Stimulated activated CD8-positive, alpha-beta memory T cell treated with anti-CD3 and anti-CD28 coated beads, Interleukin-7, amount 100 ng/mL, for 4 hours (primary cell): ENCODE measurements around the gene CDK15.
"Not testable (repeated sequence)": the region's sequence is repeated elsewhere in the genome, so short reads cannot be mapped to it uniquely, and the experiment has no call there.

Experiments
- DNase-seq, 2 donors: peaks; one replicate each; pipeline ENCODE4 v3.0.0-alpha.2; 2020; ENCODE audit warnings: low read depth in 2 of 2

The CDK15 gene

GRCh38 chr2:201806442-201807170 is at the start of gene CDK15:
TSS of gene CDK15 (plus strand) at chr2:201806537. CDS start at chr2:201806665, 128 bp downstream.
- DNase-seq: no peak

GRCh38 chr2:201758234-201758633 is 48.1 kb upstream of the CDK15 start:
- no peak for DNase-seq

GRCh38 chr2:201758873-201759272 is 47.5 kb upstream of the CDK15 start:
- no peak for DNase-seq

GRCh38 chr2:201759567-201759966 is 46.8 kb upstream of the CDK15 start:
- DNase-seq: no peak

- DNase-seq: no peak
Observed at GRCh38 chr2:201761101-201761500, 45.2 kb upstream of the CDK15 start.

- DNase-seq: not testable (repeated sequence)
Observed at GRCh38 chr2:201764469-201764868, 41.9 kb upstream of the CDK15 start.

GRCh38 chr2:201765799-201766198 is 40.5 kb upstream of the CDK15 start:
- no peak for DNase-seq

- DNase-seq: no peak
Observed at GRCh38 chr2:201768918-201769317, 37.4 kb upstream of the CDK15 start.

- DNase-seq: no peak
Observed at GRCh38 chr2:201769666-201770373, 36.5 kb upstream of the CDK15 start.

- no peak for DNase-seq
Observed at GRCh38 chr2:201773990-201774389, 32.3 kb upstream of the CDK15 start.

GRCh38 chr2:201774546-201774945 is 31.8 kb upstream of the CDK15 start:
- DNase-seq: no peak

GRCh38 chr2:201775326-201775725 is 31.0 kb upstream of the CDK15 start:
- DNase-seq: no peak

GRCh38 chr2:201777043-201777442 is 29.3 kb upstream of the CDK15 start:
- no peak for DNase-seq

- DNase-seq: no peak
Observed at GRCh38 chr2:201777869-201778268, 28.5 kb upstream of the CDK15 start.

GRCh38 chr2:201779901-201780673 is 26.2 kb upstream of the CDK15 start:
- no peak for DNase-seq

GRCh38 chr2:201780674-201781493 is 25.5 kb upstream of the CDK15 start, which contains the start of gene ALS2:
TSS of gene ALS2 (minus strand) at chr2:201780933. CDS start at chr2:201768885, 12,048 bp downstream.
- peak; percentile 87 to 89 for DNase-seq

GRCh38 chr2:201781557-201782051 is 24.7 kb upstream of the CDK15 start:
- no peak for DNase-seq

- no peak for DNase-seq
Observed at GRCh38 chr2:201784563-201784962, 21.8 kb upstream of the CDK15 start.

GRCh38 chr2:201785135-201785534 is 21.2 kb upstream of the CDK15 start:
- no peak for DNase-seq

GRCh38 chr2:201786471-201786870 is 19.9 kb upstream of the CDK15 start:
- DNase-seq: no peak

GRCh38 chr2:201788371-201788770 is 18.0 kb upstream of the CDK15 start:
- DNase-seq: no peak
